A673 (cell line): ENCODE data around the gene BCL2L2. TPM values are rescaled to one million over a fixed set of nuclear protein-coding genes. Genes with fewer than 3 reads are reported as not detected.

ENCODE experiments used
- BruUV-seq: library from RNA; stranded (reverse); fragments of 400-500 nt; replicated peaks from 2 replicates; lab custom pipeline; 2021; lab: Mats Ljungman, UMichigan
- CTCF ChIA-PET: fragments of 300-600 bp; sonication (Branson Sonifier 250); formaldehyde crosslinking; loops from one replicate; lab custom pipeline; 2022; ENCODE audit warnings: antibody characterized with exemption; lab: Charles Lee
- POLR2A ChIA-PET: fragments of 300-600 bp; sonication (Branson Sonifier 250); formaldehyde crosslinking; loops from one replicate; lab custom pipeline; 2022; ENCODE audit warnings: antibody characterized with exemption; ENCODE audit not compliant: low non-redundant PET; lab: Charles Lee
- DNase-seq: peaks from one replicate; pipeline ENCODE4 v3.0.0-alpha.2; 2015; ENCODE audit warnings: low spot score
- H3K27ac ChIP-seq: fragments of 200-600 bp; sonication (generic); 2 replicates; pipeline ENCODE4 v1.5.1; 2016; ENCODE audit warnings: mixed run types, low read depth, mild to moderate bottlenecking, mixed read lengths, antibody characterized with exemption, low read length; ENCODE audit not compliant: poor library complexity, severe bottlenecking
- H3K27me3 ChIP-seq: fragments of 200-600 bp; sonication (generic); replicated peaks from 2 replicates; pipeline ENCODE4 v1.6.1; 2017; ENCODE audit warnings: mixed run types, low read depth, mild to moderate bottlenecking, mixed read lengths, antibody characterized with exemption, low read length; ENCODE audit not compliant: insufficient read depth, poor library complexity
- H3K36me3 ChIP-seq: fragments of 200-600 bp; sonication (generic); 2 replicates; pipeline ENCODE4 v1.6.1; 2016; ENCODE audit warnings: mixed run types, mild to moderate bottlenecking, mixed read lengths, antibody characterized with exemption, low read length; ENCODE audit not compliant: insufficient read depth, poor library complexity, severe bottlenecking
- H3K4me1 ChIP-seq: fragments of 200-600 bp; sonication (generic); 2 replicates; pipeline ENCODE4 v1.6.1; 2017; ENCODE audit warnings: mixed run types, mild to moderate bottlenecking, mixed read lengths, antibody characterized with exemption, low read length; ENCODE audit not compliant: insufficient read depth, poor library complexity, severe bottlenecking
- H3K4me3 ChIP-seq: fragments of 200-600 bp; sonication (generic); 2 replicates; pipeline ENCODE4 v1.5.1; 2016; ENCODE audit warnings: low read depth, mixed run types, mild to moderate bottlenecking, mixed read lengths, low read length; ENCODE audit not compliant: poor library complexity, severe bottlenecking
- H3K9me3 ChIP-seq: fragments of 200-600 bp; sonication (generic); 2 replicates; pipeline ENCODE4 v1.6.1; 2016; ENCODE audit warnings: mixed run types, low read depth, mild to moderate bottlenecking, mixed read lengths, antibody characterized with exemption, low read length; ENCODE audit not compliant: poor library complexity, severe bottlenecking
- EZH2 ChIP-seq: fragments of 200-600 bp; sonication (generic); IDR thresholded peaks from 2 replicates; pipeline ENCODE4 v1.6.1; 2017; ENCODE audit warnings: borderline replicate concordance, low read depth, mild to moderate bottlenecking, mixed read lengths, antibody characterized with exemption, low read length; ENCODE audit not compliant: poor library complexity, severe bottlenecking
- intact Hi-C: fragments of 100-400 bp; cut with micrococcal nuclease; formaldehyde crosslinking; loops from one replicate; pipeline ENCODE4 v1.10.0; 2022; ENCODE audit not compliant: unreplicated experiment
- total RNA-seq: library from RNA; stranded (reverse); gene quantifications from 2 replicates; pipeline ENCODE4 v1.2.3, GENCODE V29; 2021
- TF ChIP-seq, protein P1 (sequence below): fragments of 300-800, 200-600 bp; sonication (generic); conservative IDR thresholded peaks from 2 replicates; pipeline ENCODE4 v1.5.1; 2017; ENCODE audit warnings: low read depth, mild to moderate bottlenecking, antibody characterized with exemption, low read length, moderate library complexity, mixed read lengths

BCL2L2 gene
- total RNA-seq, 1 experiment from 2014 or later = 22.8 TPM

DNA sequence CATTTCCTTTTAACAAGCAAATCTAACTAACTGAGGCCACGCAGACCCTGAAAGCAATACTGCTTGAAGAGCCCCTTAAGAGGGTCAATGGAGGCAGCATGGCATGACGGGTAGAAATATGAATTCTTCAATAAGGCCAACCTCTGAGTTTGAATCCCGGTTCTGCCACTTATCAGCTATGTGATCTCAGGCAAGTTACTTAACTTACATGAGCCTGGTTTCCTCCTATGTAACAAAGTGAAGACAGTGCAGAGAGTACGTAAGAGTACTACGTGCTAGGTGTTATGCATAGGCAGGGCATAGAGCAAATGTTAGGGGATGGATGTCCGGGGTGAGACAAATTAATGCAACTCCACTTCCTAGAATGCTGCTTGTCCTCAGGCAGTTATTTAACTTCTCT is 25.4 kb upstream of the BCL2L2 start:
- Histone ChIP-seq H3K27ac (no peak overlapping the region), H3K36me3 (no peaks in the 10 kb centered on the region), H3K4me1 (peaks cover 6% of the 10 kb centered on the region), H3K4me3 (no peak overlapping the region), H3K9me3 (no peaks in the 10 kb centered on the region), H3K27me3 (no peaks in the 10 kb centered on the region)
- BruUV-seq = no TSS peak
- intact Hi-C loops = no loop called here
- TF ChIP-seq, protein P1, sequence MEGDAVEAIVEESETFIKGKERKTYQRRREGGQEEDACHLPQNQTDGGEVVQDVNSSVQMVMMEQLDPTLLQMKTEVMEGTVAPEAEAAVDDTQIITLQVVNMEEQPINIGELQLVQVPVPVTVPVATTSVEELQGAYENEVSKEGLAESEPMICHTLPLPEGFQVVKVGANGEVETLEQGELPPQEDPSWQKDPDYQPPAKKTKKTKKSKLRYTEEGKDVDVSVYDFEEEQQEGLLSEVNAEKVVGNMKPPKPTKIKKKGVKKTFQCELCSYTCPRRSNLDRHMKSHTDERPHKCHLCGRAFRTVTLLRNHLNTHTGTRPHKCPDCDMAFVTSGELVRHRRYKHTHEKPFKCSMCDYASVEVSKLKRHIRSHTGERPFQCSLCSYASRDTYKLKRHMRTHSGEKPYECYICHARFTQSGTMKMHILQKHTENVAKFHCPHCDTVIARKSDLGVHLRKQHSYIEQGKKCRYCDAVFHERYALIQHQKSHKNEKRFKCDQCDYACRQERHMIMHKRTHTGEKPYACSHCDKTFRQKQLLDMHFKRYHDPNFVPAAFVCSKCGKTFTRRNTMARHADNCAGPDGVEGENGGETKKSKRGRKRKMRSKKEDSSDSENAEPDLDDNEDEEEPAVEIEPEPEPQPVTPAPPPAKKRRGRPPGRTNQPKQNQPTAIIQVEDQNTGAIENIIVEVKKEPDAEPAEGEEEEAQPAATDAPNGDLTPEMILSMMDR = no peak
- no peak for TF ChIP-seq EZH2
- no peak for DNase-seq
- CTCF ChIA-PET = no interaction called here
- POLR2A ChIA-PET = no interaction called here

DNA sequence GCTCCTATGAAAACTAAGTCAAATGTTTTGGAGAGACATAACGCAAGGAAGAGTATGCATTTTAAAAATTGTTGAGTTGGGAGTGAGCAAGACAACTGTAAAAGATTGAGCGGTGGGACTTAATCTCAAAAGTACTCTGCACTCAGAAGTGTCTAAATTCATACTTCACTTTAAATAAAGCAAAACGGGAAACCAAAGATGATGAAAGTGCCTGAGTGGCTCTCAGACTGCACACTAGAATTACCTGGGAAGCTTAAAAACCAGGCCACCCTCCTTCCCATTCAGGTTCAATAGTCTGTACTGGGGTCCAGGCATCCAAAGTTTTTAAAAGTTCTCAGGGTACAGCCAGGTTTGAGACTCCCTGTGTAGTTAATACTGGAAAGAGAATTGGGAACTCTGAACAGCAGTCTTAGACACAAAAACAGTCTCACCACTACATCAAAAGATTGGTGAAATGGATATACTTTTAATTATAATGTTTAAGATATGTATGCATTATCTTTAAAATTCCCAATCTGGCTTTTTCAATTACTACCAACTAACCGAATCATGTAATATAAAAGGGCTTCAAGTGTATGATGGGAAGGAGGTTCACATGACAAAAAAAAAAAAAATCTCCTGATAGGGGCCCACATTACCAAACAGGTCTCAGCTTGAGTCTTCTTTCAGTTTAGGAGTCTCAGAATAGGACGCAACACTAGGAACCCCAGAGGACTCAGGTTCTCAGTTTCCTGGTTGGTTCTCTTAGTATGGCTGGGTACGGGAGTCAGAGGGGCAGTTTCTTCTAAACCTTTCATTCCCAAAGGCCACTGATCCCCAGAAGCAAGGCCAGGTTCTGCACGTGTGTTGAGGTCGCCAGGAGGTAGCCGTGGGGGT is 21.7 kb upstream of the BCL2L2 start:
- H3K4me3 ChIP-seq = peak overlapping the region; percentile 98
- BruUV-seq = TSS peak; percentile 44
- no peaks in the 10 kb centered on the region for H3K27me3 ChIP-seq
- POLR2A ChIA-PET = interaction anchor here (0.5 kb wide), 1 partner anchor 69 kb away, joined by 4 read pairs; no protein-coding TSS in a partner anchor
- no peaks in the 10 kb centered on the region for H3K9me3 ChIP-seq
- no peak for TF ChIP-seq EZH2
- TF ChIP-seq, protein P1 = no peak
- peaks cover 11% of the 10 kb centered on the region for H3K4me1 ChIP-seq
- no peaks in the 10 kb centered on the region for H3K36me3 ChIP-seq
- no peak for DNase-seq
- intact Hi-C loops = no loop called here
- H3K27ac ChIP-seq = peak overlapping the region; percentile 87
- CTCF ChIA-PET = interaction anchor here (0.6 kb wide), 1 partner anchor 16 kb away, joined by 4 read pairs; no protein-coding TSS in a partner anchor

- peak overlapping the region; percentile 98 for H3K4me3 ChIP-seq
- peaks cover 6% of the 10 kb centered on the region for H3K4me1 ChIP-seq
- ChIA-PET CTCF (interaction anchor here (0.5 to 1.2 kb wide), 2 partner anchors 10 to 165 kb away, joined by 3 to 8 read pairs; no protein-coding TSS in a partner anchor), POLR2A (interaction anchor here (0.5 kb wide), 1 partner anchor 69 kb away, joined by 4 read pairs; no protein-coding TSS in a partner anchor)
- no peaks in the 10 kb centered on the region for H3K9me3 ChIP-seq
- DNase-seq = no peak
- no peaks in the 10 kb centered on the region for H3K27me3 ChIP-seq
- intact Hi-C loops = no loop called here
- peak overlapping the region; percentile 87 for H3K27ac ChIP-seq
- TF ChIP-seq, protein P1 = no peak
- TF ChIP-seq EZH2 = no peak
- no peaks in the 10 kb centered on the region for H3K36me3 ChIP-seq
- no TSS peak for BruUV-seq
These were observed 21.1 kb upstream of the BCL2L2 start for GRCh38 chr14:23285530-23286019.
